ENCODE results near the gene CNIH2. TPM values are rescaled to one million over a fixed set of nuclear protein-coding genes. Genes with fewer than 3 reads are reported as not detected.

The CNIH2 gene
- total and polyA plus RNA-seq, 4 donors, result 1.1 to 3.4 (median 1.5) TPM

DNA sequence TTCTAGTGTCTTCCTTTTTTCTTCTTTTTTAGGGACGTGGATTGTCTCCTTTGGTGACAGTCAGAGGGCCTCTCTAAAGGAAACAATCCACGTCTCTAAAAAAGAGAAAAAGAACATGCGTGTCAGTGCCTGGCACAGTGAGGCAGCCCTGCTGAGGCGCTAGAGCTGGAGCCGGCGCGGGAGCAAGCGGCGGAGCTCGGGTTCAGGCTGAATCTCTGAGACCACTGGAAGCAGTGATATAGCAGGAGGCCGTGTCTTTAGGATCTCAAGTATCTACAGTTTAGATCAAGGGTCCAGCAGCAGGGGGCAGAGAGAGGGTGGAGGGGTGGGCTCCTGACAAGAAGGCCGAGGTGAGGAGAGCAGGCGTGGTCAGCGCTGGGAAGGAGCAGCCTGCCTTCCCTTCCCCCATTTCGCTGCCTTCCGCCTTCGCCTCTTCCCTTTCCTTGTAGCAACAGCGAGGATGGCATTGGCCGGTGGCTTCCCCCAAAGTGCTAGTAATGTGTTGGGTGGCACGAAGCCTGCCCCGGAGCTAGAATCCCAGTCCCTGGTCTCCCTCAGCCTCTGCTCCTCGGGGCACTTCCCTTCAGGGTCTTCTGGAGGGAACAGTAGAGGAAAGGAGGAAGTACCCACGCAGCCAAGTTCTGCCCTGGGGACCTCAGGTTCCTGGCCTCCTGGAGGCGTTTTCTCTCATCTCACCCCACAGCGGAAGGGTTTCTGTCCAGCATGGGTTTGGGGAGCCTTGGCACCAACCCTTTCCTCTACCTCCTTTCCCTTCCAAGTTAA lies 37.8 kb upstream of the CNIH2 start:
- no peak overlapping the region for H3K9ac ChIP-seq (ENCODE audit: insufficient read depth in 1 of 2, low read length in 2 of 2)
- H3K4me1 ChIP-seq (ENCODE audit: control insufficient read depth in 5 of 5, insufficient read depth in 5 of 5, low read length in 5 of 5), result no peaks in the 10 kb centered on the region
- no peaks in the 10 kb centered on the region for H3K27me3 ChIP-seq (ENCODE audit: control insufficient read depth in 3 of 3, insufficient read depth in 3 of 3, low read length in 2 of 3)
- H3K4me3 ChIP-seq, result no peak overlapping the region
- ATAC-seq (ENCODE audit: insufficient read depth, low FRiP score) (no peak), DNase-seq (no peak)
- H3K36me3 ChIP-seq (ENCODE audit: control insufficient read depth in 4 of 4, insufficient read depth in 4 of 4, low read length in 4 of 4), result peaks cover 7 to 71% (median 20%) of the 10 kb centered on the region in 4 donors
- no peaks in the 10 kb centered on the region for H3K9me3 ChIP-seq (ENCODE audit: control insufficient read depth in 4 of 4, insufficient read depth in 3 of 4, low read length in 3 of 4)
- 82 to 84% methylated on average over 25 of the region's 25 CpGs for WGBS, 2 donors
- TF ChIP-seq, protein P1, sequence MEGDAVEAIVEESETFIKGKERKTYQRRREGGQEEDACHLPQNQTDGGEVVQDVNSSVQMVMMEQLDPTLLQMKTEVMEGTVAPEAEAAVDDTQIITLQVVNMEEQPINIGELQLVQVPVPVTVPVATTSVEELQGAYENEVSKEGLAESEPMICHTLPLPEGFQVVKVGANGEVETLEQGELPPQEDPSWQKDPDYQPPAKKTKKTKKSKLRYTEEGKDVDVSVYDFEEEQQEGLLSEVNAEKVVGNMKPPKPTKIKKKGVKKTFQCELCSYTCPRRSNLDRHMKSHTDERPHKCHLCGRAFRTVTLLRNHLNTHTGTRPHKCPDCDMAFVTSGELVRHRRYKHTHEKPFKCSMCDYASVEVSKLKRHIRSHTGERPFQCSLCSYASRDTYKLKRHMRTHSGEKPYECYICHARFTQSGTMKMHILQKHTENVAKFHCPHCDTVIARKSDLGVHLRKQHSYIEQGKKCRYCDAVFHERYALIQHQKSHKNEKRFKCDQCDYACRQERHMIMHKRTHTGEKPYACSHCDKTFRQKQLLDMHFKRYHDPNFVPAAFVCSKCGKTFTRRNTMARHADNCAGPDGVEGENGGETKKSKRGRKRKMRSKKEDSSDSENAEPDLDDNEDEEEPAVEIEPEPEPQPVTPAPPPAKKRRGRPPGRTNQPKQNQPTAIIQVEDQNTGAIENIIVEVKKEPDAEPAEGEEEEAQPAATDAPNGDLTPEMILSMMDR (IDR thresholded peaks at IDR 0.05; ENCODE audit: control extremely low read depth, extremely low read depth), result no peak
- no peak overlapping the region for H3K27ac ChIP-seq (ENCODE audit: low read depth in 1 of 2, low read length in 1 of 2)

DNA sequence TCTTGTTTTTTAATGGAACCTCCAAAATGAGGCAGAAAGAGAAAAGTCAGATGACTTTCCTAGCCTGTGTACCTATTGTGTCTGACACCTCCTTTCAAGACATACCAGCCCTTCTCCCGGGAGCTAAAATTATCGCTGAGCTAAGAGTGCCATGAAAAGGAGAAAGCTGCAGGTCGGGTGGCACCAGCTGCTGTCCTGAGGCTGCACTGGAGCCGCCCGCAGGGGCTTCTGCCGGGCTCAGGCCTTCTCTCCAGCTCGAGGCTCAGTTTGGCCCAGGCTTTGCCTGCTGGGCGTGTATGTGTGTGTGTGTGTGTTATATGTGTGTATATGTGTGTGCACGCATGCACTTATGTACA lies 37.2 kb upstream of the CNIH2 start:
- H3K9me3 ChIP-seq (ENCODE audit: control insufficient read depth in 4 of 4, insufficient read depth in 3 of 4, low read length in 3 of 4), result no peaks in the 10 kb centered on the region
- H3K27ac ChIP-seq (ENCODE audit: low read depth in 1 of 2, low read length in 1 of 2), result no peak overlapping the region
- TF ChIP-seq, protein P1 (IDR thresholded peaks at IDR 0.05; ENCODE audit: control extremely low read depth, extremely low read depth), result no peak
- DNase-seq (no peak), ATAC-seq (ENCODE audit: insufficient read depth, low FRiP score) (no peak)
- WGBS, 2 donors, result 95 to 96% methylated on average over 9 of the region's 9 CpGs
- no peak overlapping the region for H3K9ac ChIP-seq (ENCODE audit: insufficient read depth in 1 of 2, low read length in 2 of 2)
- no peak overlapping the region for H3K4me3 ChIP-seq
- H3K27me3 ChIP-seq (ENCODE audit: control insufficient read depth in 3 of 3, insufficient read depth in 3 of 3, low read length in 2 of 3), result no peaks in the 10 kb centered on the region
- no peaks in the 10 kb centered on the region for H3K4me1 ChIP-seq (ENCODE audit: control insufficient read depth in 5 of 5, insufficient read depth in 5 of 5, low read length in 5 of 5)
- peaks cover 5 to 67% (median 20%) of the 10 kb centered on the region in 4 donors for H3K36me3 ChIP-seq (ENCODE audit: control insufficient read depth in 4 of 4, insufficient read depth in 4 of 4, low read length in 4 of 4)

DNA sequence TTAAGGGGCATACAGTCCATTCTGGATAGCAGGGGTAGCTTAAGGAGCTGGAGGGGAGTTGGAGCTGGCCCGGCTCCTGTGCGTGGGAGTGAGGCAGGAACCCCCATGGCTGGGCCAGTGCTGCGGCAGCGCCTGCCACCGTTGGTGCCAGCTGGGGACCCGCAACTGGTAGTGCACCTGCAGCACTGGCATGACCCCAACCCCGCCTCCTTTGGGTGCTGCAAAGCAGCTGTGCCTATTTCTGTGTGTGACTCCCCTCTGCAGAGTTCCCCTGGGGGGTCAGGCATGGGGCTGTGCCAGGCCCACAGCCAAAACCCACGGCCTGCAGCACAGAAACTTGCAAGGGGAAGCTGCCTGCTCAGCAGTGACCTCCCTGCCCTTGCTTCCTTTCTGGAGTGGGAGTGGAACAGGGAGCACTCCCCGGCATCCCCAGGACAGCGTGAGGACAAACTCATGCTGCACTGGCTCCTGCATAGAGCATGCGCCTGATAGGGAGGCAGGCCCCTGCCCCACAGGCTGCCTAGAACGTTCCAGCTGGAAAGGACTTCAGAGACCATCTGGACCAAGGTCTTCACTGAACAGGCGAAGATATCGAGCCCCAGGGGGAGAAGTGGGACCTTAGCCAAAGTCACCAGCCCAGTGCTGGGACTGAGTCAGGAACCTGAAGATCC lies 35.7 kb upstream of the CNIH2 start:
- no peak for ATAC-seq (ENCODE audit: insufficient read depth, low FRiP score)
- WGBS, 2 donors, result 83 to 90% methylated on average over 14 of the region's 14 CpGs
- Histone ChIP-seq H3K27ac (ENCODE audit: low read depth in 1 of 2, low read length in 1 of 2) (no peak overlapping the region), H3K27me3 (ENCODE audit: control insufficient read depth in 3 of 3, insufficient read depth in 3 of 3, low read length in 2 of 3) (no peaks in the 10 kb centered on the region), H3K4me1 (ENCODE audit: control insufficient read depth in 5 of 5, insufficient read depth in 5 of 5, low read length in 5 of 5) (no peaks in the 10 kb centered on the region), H3K9ac (ENCODE audit: insufficient read depth in 1 of 2, low read length in 2 of 2) (no peak overlapping the region), H3K36me3 (ENCODE audit: control insufficient read depth in 4 of 4, insufficient read depth in 4 of 4, low read length in 4 of 4) (peaks cover 3 to 66% (median 23%) of the 10 kb centered on the region in 4 donors), H3K4me3 (no peak overlapping the region), H3K9me3 (ENCODE audit: control insufficient read depth in 4 of 4, insufficient read depth in 3 of 4, low read length in 3 of 4) (no peaks in the 10 kb centered on the region)
- TF ChIP-seq, protein P1 (IDR thresholded peaks at IDR 0.05; ENCODE audit: control extremely low read depth, extremely low read depth), result no peak
- no peak for DNase-seq
